Measurements from ENCODE around the gene TPCN2.
A peak's percentile ranks its signal among the peaks of the same experiment; 100 is the strongest.
"Not testable (repeated sequence)": the region's sequence is repeated elsewhere in the genome, so short reads cannot be mapped to it uniquely, and the experiment has no call there.

The TPCN2 gene

DNA sequence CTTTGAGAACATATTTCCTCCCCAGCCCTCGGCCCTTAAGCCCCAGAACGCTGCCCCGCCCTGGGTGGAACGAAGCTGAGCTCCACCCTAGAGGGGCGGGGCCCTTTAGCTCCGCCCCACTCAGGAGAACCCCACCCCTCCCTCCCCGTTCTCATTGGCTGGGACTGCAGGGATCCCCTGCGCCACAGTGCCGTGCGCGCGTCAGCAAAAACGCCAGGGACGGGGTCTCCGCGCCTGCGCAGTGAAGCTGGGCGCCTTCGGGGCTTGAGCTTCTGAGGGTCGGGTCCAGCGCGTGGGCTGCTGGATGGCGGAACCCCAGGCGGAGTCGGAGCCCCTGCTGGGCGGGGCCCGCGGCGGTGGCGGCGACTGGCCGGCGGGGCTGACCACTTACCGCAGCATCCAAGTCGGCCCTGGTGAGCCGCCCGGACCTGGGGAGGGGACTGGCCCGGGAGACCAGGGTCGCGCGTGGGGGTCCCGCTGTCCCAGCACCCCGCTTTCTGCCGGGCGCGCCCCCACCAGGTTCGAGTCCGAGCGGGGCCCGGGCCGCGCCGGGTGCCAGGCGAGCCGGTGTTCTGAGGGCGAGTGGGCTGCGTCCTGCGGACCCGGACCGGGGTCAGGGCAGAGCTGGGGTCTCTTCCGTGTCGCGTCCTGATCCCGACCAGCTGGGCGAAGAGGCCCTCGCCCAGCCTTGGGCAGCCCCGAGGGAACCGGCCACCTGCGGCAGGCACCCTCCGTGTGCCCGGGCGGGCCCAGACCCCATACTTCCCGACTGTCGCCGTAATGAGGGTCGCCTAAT is at the start of gene TPCN2:
TSS of gene TPCN2 (plus strand) at position 239 of the 796 bp plus-strand sequence. CDS start at position 305, 66 bp downstream.
- DNase-seq: peak; percentile 88

GRCh38 chr11:68999093-68999747 is 49.5 kb upstream of the TPCN2 start:
- DNase-seq: no peak

- DNase-seq: not testable (repeated sequence)
Measured at GRCh38 chr11:68999748-69000355, 48.9 kb upstream of the TPCN2 start.

DNA sequence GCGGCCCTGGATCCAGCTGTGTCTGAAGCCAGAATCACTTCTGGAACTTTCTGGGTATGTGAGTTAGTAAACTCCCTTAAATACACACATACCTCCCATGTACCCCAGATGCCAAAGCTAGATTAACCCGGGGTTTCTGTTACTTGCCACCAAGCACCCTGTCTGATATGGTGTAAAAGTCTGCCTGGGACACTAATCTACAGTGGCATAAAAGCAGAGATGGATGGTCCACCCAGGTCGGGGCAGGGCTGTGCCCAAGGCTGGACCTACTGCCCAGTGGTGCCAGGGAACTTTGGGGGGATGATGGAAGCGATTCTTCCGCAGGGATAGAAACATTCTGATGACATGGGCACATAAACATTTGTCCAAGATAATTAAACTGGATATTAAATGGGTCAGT is 48.3 kb upstream of the TPCN2 start:
- no peak for DNase-seq

DNA sequence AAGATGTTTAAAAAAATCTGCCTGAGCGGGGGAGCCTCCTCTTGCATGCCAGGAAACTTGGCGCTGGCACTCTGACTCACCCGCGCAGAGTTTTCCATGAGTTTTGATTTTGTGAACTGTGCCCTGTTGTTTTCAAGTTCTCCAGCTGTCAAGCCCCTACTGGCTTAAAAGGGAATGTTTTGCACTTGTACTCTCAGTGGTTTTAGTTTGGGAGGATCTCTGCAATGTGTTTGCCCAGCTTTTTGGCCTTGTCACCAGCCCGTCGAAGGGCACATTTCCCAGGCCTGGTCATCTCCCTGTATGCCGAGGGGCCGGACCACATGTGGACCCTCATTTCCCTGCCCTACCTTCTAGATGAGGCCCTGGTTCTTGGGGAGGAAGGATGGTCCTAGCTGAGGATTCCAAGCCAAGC is 47.9 kb upstream of the TPCN2 start:
- DNase-seq: no peak

DNA sequence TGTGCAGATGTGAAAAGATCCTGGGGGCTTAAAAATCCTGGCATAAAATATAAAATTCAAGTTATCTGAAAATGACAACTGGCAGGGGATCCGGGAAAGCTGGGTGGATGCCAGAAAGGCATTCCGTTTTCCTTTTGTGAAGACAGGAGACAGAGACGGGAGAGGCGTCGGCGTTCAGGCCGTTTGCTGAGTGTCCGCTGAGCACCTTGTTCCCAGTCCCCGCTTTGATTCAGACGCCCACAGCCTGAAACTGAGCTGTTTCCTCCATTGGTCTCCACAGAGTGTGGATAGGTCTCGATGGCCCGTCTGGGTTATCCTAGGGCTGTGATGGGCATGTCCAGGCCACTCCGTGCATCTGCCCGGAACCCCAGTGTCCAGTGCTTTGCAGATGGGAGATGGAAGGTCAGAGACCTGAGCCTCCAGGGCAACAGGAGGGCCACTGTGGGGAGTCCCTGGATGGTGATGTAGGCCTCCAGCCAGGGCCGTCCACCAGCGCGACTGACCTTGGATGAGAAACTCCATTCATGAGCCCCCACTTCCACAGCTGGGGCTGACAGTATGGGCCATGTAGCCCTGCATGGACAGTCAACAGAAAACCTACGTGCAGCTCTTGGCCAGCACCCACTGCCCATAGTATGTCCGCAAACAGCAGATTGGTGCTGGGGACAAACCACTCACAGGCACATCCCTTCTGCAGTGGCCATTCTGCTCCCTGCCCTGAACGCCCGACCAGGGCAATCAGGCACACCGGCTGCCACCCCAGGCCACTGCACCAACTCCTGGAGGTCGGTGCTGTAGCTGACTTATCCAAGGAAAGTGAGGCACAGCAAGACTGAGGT is 47.3 kb upstream of the TPCN2 start:
- DNase-seq: no peak

DNA sequence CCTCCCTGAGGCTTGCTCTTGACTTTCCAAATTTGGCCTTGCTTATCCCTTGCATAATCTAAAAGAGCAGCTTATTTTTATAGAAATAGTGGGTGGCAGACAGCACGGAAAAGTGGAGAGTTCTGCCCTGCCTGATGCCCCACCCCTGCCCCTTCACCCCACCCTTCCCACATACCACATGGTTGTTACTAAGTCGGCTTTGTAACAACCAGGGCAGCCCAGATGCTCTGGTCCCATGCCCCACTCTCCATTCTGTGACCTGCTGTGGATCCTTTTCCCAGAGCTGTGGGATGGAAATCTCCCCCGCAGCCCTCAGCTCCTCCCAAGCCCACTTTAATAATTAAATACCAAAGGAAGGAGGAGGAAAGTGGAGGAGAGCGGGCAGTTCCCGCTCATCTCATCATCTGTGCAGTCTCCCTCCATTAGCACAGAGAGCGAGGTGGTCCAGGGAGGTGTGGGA is 46.6 kb upstream of the TPCN2 start:
- no peak for DNase-seq

DNA sequence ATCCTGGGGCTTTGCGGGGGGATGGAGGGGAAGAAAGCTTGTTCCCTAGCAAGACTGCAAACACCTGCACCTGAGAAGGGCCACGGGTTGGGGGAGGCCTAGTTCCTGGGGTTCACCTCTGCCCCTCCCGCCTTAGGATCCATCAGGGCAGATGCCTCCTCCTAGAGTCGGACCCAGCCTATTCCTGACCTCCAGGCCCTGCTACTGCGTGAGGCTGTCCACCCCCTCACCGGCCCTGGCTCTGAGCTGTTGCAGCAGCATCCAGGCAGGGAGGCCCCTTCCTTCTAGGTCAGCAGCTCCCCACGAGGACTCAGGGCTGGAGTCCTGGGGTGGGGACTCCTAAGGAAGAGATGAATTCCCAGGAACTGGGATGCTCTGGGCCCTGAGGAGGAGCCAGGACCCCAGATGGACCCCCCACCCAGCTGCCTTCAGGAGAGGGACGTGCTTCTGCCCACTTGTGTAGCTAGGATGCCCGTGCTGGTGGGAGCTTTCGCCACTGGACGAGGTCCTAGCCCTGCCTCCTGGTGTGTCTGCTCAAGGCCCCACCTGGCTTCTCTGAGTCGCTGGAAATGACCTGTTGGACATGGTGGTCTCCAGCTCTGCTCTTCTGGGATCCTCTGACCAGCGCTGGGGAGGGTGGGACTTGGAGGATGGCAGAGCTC is 46.0 kb upstream of the TPCN2 start:
- no peak for DNase-seq

DNA sequence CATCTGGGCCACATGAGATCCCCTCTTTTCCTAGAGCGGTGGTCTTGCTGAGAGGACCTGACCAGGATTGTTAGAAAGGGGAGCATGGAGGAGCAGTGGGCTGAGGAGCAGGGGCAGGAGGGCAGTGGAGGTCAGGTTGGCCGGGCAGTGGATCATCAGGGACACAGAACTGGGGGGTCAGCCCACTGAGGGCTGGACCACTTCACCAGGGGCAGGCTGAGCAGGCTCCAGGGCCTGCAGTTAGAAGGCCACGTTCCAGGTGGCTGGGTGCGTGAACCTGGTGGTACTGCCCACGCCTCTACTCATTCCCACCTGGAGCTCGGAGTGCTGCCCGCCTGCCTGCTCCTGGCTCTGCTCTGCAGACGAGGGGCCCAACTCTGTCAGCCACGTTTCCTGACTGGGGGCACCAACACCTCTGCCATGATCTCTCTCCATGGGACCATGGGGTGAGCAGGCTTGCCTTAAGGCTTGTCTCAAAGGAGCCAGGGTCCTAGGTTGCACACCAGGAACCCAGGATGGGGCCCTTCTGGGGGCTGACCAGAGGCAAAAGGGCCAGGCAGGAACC is 45.3 kb upstream of the TPCN2 start:
- DNase-seq: no peak

GRCh38 chr11:69003866-69004367 is 44.8 kb upstream of the TPCN2 start:
- no peak for DNase-seq

DNA sequence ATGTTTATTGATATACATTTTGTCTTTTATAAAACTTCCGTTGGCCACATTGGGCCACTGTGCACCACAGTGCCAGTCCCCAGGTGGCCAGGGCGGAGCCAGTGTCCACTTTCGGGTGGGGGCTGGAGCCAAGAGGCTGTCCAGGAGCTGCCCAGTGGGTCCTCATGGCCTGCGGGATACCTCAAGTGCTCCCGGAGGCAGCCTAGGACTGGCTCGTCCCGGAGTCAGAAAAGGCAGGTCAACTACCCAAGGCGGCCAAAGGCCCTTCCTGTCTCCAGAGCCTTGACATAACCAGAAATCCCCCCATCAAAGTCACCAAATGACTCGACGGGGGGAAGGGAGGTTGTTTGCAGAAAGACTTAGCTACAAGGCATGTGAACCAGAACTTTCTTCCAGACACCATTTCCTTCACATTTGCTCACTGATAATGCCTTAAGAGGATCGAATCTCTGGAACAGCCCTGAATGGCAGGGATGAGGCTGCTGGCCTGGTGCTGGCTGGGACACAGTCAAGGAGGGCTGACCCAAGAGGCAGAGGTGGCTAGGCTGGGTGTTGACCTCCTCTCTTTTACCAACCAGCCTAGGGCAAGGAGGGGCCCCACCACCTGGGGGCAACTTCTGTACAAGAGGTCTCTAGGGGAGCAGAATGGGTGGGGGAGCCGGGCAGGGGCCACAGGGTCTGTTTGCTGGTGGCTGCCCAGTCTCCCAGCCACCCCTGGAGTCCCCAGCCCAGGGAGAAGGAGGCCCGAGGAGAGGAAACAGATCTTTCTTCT is 44.1 kb upstream of the TPCN2 start:
- DNase-seq: no peak

DNA sequence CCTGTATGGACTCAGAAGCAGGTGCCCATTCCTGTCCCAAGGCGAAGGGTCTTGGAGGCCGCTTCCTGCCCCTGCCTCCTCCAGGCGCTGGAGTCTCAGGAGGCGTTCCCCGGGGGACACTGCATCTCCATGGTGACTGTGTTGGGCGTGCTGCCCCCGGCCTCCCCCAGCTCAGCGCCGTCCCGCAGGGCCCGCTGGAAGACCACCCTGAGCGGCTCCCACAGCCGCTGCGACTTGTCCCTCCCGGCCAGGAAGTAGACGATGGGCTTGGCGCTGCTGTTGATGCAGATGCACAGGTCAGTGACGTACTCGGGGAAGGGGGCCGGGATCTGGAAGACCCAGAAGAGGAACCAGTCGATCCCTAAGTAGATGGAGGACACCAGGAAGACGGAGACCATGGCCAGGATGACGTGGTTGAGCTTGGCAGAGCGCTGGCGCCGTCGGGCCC is 43.5 kb upstream of the TPCN2 start:
- no peak for DNase-seq

- DNase-seq: no peak
Measured at GRCh38 chr11:69005631-69006368, 42.9 kb upstream of the TPCN2 start.

- DNase-seq: no peak
Measured at GRCh38 chr11:69006816-69007215, 41.9 kb upstream of the TPCN2 start.

GRCh38 chr11:69007975-69008381 is 40.8 kb upstream of the TPCN2 start:
- DNase-seq: no peak

- no peak for DNase-seq
Measured at GRCh38 chr11:69008737-69009440, 39.8 kb upstream of the TPCN2 start.

GRCh38 chr11:69009441-69010211 is 39.1 kb upstream of the TPCN2 start:
- DNase-seq: no peak

DNA sequence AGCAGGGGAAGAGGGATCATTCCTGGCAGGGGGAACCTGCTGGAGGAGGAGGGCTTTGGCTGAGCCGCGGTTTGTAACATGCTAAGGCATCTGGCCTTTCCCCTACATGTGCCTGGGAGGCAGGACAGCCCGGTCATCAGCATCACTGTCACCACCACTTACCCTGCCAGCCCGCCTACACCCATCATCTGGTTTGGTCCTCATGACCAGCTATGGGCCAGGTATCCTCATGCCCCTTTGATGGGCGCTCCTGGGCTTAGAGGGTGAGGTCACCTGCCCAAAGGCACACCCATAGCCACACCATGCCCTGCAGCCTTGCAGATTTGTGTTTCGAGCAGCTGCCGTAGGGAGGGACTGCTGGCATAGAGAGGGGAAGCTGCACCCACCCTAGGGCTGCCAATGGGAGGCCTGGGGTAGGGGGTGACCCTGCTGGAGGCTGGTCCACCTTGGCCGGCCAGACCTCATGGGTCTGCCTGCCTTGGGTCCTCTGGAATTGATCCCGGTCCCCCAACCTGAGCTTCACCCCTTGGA is 38.3 kb upstream of the TPCN2 start:
- DNase-seq: no peak

Data from NCI-H748 treated with DMSO at 0.1 percent for 48 hours (cell line).